HepG2 (cell line): ENCODE data around the gene RIPOR3. TPM values are rescaled to one million over a fixed set of nuclear protein-coding genes. Genes with fewer than 3 reads are reported as not detected.

Experiments used
- ARNTL ChIP-seq: sonication (generic); formaldehyde crosslinking; IDR thresholded peaks from 2 replicates; pipeline ENCODE4 v1.4.0; 2020; ENCODE audit warnings: mild to moderate bottlenecking, missing genetic modification reagents
- CBX2 ChIP-seq, 2 experiments: fragments of 200-600 bp in 1 of 2; sonication (generic); formaldehyde crosslinking in 1 of 2; IDR thresholded peaks; 2 replicates each; pipeline versions ENCODE4 v1.7.0 to v1.8.1; 2018 to 2022; ENCODE audit warnings: low read depth in 2 of 2, low read length in 1 of 2, mild to moderate bottlenecking in 1 of 2, missing genetic modification reagents in 1 of 2
- CEBPB ChIP-seq: IDR thresholded peaks from 2 replicates; pipeline ENCODE4 v1.6.1; 2011; ENCODE audit warnings: low read depth, low read length, improper control_type of control experiment, borderline replicate concordance
- EZH2 ChIP-seq: conservative IDR thresholded peaks from 2 replicates; pipeline ENCODE4 v1.6.1; 2012; ENCODE audit warnings: mild to moderate bottlenecking, low read depth, low read length, moderate library complexity
- FOXO1 ChIP-seq: sonication (generic); formaldehyde crosslinking; IDR thresholded peaks from 2 replicates; pipeline ENCODE4 v1.4.0; 2020; ENCODE audit warnings: missing genetic modification reagents
- HMG20B ChIP-seq: conservative IDR thresholded peaks from 2 replicates; pipeline ENCODE4 v1.6.1; 2016; ENCODE audit warnings: missing genetic modification reagents, missing compliant biosample characterization
- HNF4A ChIP-seq: sonication (generic); formaldehyde crosslinking; IDR thresholded peaks from 2 replicates; pipeline ENCODE4 v1.4.0; 2020; ENCODE audit warnings: missing genetic modification reagents
- HOMEZ ChIP-seq: IDR thresholded peaks from 2 replicates; pipeline ENCODE4 v1.6.1; 2016; ENCODE audit warnings: low read depth
- HOXD1 ChIP-seq: sonication (generic); formaldehyde crosslinking; IDR thresholded peaks from 2 replicates; pipeline ENCODE4 v1.5.0; 2020; ENCODE audit warnings: missing genetic modification reagents
- ISX ChIP-seq: sonication (generic); formaldehyde crosslinking; conservative IDR thresholded peaks from 2 replicates; pipeline ENCODE4 v1.5.0; 2020; ENCODE audit warnings: missing genetic modification reagents
- MIER3 ChIP-seq: IDR thresholded peaks from 2 replicates; pipeline ENCODE4 v1.6.1; 2016; ENCODE audit warnings: missing compliant biosample characterization, borderline replicate concordance
- SKIL ChIP-seq: sonication (generic); formaldehyde crosslinking; IDR thresholded peaks from 2 replicates; pipeline ENCODE4 v1.8.0; 2022; ENCODE audit warnings: missing genetic modification reagents, mild to moderate bottlenecking, moderate library complexity, borderline replicate concordance
- XBP1 ChIP-seq: sonication (generic); formaldehyde crosslinking; IDR thresholded peaks from 2 replicates; pipeline ENCODE4 v1.5.0; 2020; ENCODE audit warnings: missing genetic modification reagents
- ZNF572 ChIP-seq: sonication (generic); formaldehyde crosslinking; IDR thresholded peaks from 2 replicates; pipeline ENCODE4 v1.5.1; 2020; ENCODE audit warnings: mild to moderate bottlenecking, missing genetic modification reagents
- ZNF687 ChIP-seq: sonication (generic); formaldehyde crosslinking; IDR thresholded peaks from 2 replicates; pipeline ENCODE4 v1.5.1; 2020; ENCODE audit warnings: mild to moderate bottlenecking, missing genetic modification reagents, moderate library complexity
- polyA plus RNA-seq, 8 experiments: library from polyadenylated mRNA; depleted of rRNA in 3 of 8; stranded (reverse) in 7 of 8; unstranded in 1 of 8; fragments of >200 nt; fragmentation: Illumina TruSeq in 4 of 8; extraction: Trizol in 4 of 8; gene quantifications; 2 replicates each; pipeline versions ENCODE4 v1.2.1 to v1.2.3, GENCODE V29; 2011 to 2016; ENCODE audit warnings: low read depth in 4 of 8, missing spikeins in 1 of 8, mixed read lengths in 1 of 8; ENCODE audit not compliant: insufficient read depth in 1 of 8
- total RNA-seq, 5 experiments: library from RNA; depleted of rRNA; stranded (reverse); fragments of >200 nt; fragmentation: Illumina TruSeq; extraction: Trizol; gene quantifications; 2 replicates each; pipeline ENCODE4 v1.2.3, GENCODE V29; 2016; ENCODE audit warnings: low read depth in 1 of 5
- TF ChIP-seq, protein P1 (sequence below): sonication (generic); formaldehyde crosslinking; IDR thresholded peaks from 2 replicates; pipeline ENCODE4 v1.4.0; 2020; ENCODE audit warnings: missing genetic modification reagents, borderline replicate concordance

RIPOR3 gene
- total and polyA plus RNA-seq, 2 of the 13 experiments (the other 11 are each of a cell fraction or from before 2014, with no cell fraction given): 0.18 TPM; not detected in 1

GRCh38 chr20:50624351-50625016 lies 66.9 kb downstream of the RIPOR3 start (continued):
- TF ChIP-seq SKIL (CRISPR knock-in tag) (peak; percentile 95), FOXO1 (CRISPR knock-in tag) (no peak), HMG20B (CRISPR knock-in tag) (peak; percentile 58; the same call in 1 of the 2 replicates), HOMEZ (CRISPR knock-in tag) (0 out of 2 replicates have a peak, but pooled peaks have one; percentile 23), ZNF572 (0 out of 2 replicates have a peak, but pooled peaks have one; percentile 30), CBX2 (IDR thresholded peaks at IDR 0.05; ENCODE audit: low read depth, low read length) (no peak), CBX2 (CRISPR knock-in tag; IDR thresholded peaks at IDR 0.05; ENCODE audit: low read depth) (0 out of 2 replicates have a peak, but pooled peaks have one; percentile 62), CEBPB (peak; percentile 33; the same call in 1 of the 2 replicates), EZH2 (no peak), ARNTL (CRISPR knock-in tag) (peak; percentile 69; the same call in 1 of the 2 replicates), ISX (no peak), XBP1 (CRISPR knock-in tag) (no peak), HOXD1 (CRISPR knock-in tag) (peak; percentile 61; the same call in 1 of the 2 replicates), ZNF687 (CRISPR knock-in tag) (peak; percentile 81), MIER3 (CRISPR knock-in tag) (no peak), HNF4A (CRISPR knock-in tag) (peak; percentile 18; the same call in 1 of the 2 replicates)
- TF ChIP-seq, protein P1, sequence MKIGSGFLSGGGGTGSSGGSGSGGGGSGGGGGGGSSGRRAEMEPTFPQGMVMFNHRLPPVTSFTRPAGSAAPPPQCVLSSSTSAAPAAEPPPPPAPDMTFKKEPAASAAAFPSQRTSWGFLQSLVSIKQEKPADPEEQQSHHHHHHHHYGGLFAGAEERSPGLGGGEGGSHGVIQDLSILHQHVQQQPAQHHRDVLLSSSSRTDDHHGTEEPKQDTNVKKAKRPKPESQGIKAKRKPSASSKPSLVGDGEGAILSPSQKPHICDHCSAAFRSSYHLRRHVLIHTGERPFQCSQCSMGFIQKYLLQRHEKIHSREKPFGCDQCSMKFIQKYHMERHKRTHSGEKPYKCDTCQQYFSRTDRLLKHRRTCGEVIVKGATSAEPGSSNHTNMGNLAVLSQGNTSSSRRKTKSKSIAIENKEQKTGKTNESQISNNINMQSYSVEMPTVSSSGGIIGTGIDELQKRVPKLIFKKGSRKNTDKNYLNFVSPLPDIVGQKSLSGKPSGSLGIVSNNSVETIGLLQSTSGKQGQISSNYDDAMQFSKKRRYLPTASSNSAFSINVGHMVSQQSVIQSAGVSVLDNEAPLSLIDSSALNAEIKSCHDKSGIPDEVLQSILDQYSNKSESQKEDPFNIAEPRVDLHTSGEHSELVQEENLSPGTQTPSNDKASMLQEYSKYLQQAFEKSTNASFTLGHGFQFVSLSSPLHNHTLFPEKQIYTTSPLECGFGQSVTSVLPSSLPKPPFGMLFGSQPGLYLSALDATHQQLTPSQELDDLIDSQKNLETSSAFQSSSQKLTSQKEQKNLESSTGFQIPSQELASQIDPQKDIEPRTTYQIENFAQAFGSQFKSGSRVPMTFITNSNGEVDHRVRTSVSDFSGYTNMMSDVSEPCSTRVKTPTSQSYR (CRISPR knock-in tag): 0 out of 2 replicates have a peak, but pooled peaks have one; percentile 10
